Gastrocnemius medialis (tissue), 4 donors: ENCODE results near the gene SDHAF3. TPM values are rescaled to one million over a fixed set of nuclear protein-coding genes. Genes with fewer than 3 reads are reported as not detected.

Experiments used
- ATAC-seq, 2 donors: fragments of 150-250 bp; one replicate each; pipeline ENCODE4 v1.9.1; 2016
- DNase-seq, 2 donors: peaks; one replicate each; pipeline ENCODE4 v3.0.0-alpha.2; 2019
- H3K27ac ChIP-seq, 4 donors: fragments of 200-600 bp; sonication (generic); 1 replicate in 1 of 4; 2 replicates in 3 of 4; pipeline ENCODE4 v1.5.1; 2016 to 2018; ENCODE audit warnings: mild to moderate bottlenecking in 2 of 4, moderate library complexity in 1 of 4
- H3K27me3 ChIP-seq, 3 donors: fragments of 200-600 bp; sonication (generic) in 2 of 3; 1 replicate in 1 of 3; 2 replicates in 2 of 3; pipeline versions ENCODE4 v1.5.1 to v1.6.0; 2016 to 2019; ENCODE audit warnings: mild to moderate bottlenecking in 1 of 3, moderate library complexity in 1 of 3
- H3K36me3 ChIP-seq, 2 donors: fragments of 200-600 bp; sonication (generic) in 1 of 2; one replicate each; pipeline ENCODE4 v1.5.1; 2017 to 2018
- H3K4me1 ChIP-seq, 2 donors: fragments of 200-600 bp; sonication (generic) in 1 of 2; one replicate each; pipeline ENCODE4 v1.5.1; 2016 to 2017; ENCODE audit warnings: mild to moderate bottlenecking in 2 of 2
- H3K4me3 ChIP-seq, 4 donors: fragments of 200-600 bp; sonication (generic) in 3 of 4; 1 replicate in 1 of 4; 2 replicates in 3 of 4; pipeline ENCODE4 v1.5.1; 2016 to 2019; ENCODE audit warnings: mild to moderate bottlenecking in 2 of 4
- H3K9me3 ChIP-seq, 3 donors: fragments of 200-600 bp; sonication (generic) in 2 of 3; 1 replicate in 1 of 3; 2 replicates in 2 of 3; pipeline ENCODE4 v1.5.1; 2016 to 2019
- CTCF ChIP-seq, 5 experiments: fragments of 450-650 bp in 3 of 5; fragments of 200-600 bp in 2 of 5; sonication (generic) in 2 of 5; IDR thresholded peaks in 4 of 5; conservative IDR thresholded peaks in 1 of 5; 1 replicate in 4 of 5; 2 replicates in 1 of 5; pipeline ENCODE4 v1.5.1; 2016 to 2019; ENCODE audit warnings: antibody characterized with exemption in 5 of 5, mild to moderate bottlenecking in 3 of 5, moderate library complexity in 3 of 5
- POLR2A ChIP-seq, 2 donors: fragments of 450-650 bp; IDR thresholded peaks; one replicate each; pipeline ENCODE4 v1.6.1; 2017; ENCODE audit warnings: antibody characterized with exemption in 2 of 2, mild to moderate bottlenecking in 2 of 2, moderate library complexity in 2 of 2
- in situ Hi-C, 4 donors: fragments of 200-750 bp; cut with MboI; loops; one replicate each; pipeline versions ENCODE4 v1.15.0 to v1.8.0; 2017; ENCODE audit warnings: low sequenced_read_pairs in 4 of 4
- intact Hi-C: fragments of 100-400 bp; cut with DNase I; formaldehyde crosslinking; loops from one replicate; pipeline ENCODE4 v1.15.1; 2023; ENCODE audit warnings: low total_unique reads
- total RNA-seq, 4 donors: library from RNA; depleted of rRNA; stranded (reverse); fragments of >200 nt; gene quantifications; one replicate each; pipeline versions ENCODE4 v1.1.0 to v1.2.3, GENCODE V29; 2016

Gene SDHAF3
- total RNA-seq, 4 donors from 2014 or later = 3.9 to 12.4 (median 6.4) TPM

- in situ Hi-C loops (no loop called here), intact Hi-C loops (no loop called here)
- TF ChIP-seq POLR2A (IDR thresholded peaks at IDR 0.05) (no peak), CTCF (IDR thresholded peaks at IDR 0.05 in 4 of 5, conservative IDR thresholded peaks at IDR 0.05 in 1 of 5) (no peak)
- no peaks in the 10 kb centered on the region for H3K36me3 ChIP-seq
- no peaks in the 10 kb centered on the region for H3K4me1 ChIP-seq
- ATAC-seq (no peak), DNase-seq (no peak)
- H3K4me3 ChIP-seq = no peak overlapping the region
- no peaks in the 10 kb centered on the region for H3K9me3 ChIP-seq
- H3K27ac ChIP-seq = no peak overlapping the region
- H3K27me3 ChIP-seq = no peaks in the 10 kb centered on the region
Measured at GRCh38 chr7:97198596-97198995, 81.1 kb downstream of the SDHAF3 start.

GRCh38 chr7:97200018-97200417, 82.5 kb downstream of the SDHAF3 start:
- Histone ChIP-seq H3K36me3 (no peaks in the 10 kb centered on the region), H3K4me1 (no peaks in the 10 kb centered on the region), H3K4me3 (no peak overlapping the region), H3K27ac (no peak overlapping the region), H3K27me3 (no peaks in the 10 kb centered on the region), H3K9me3 (no peaks in the 10 kb centered on the region)
- in situ Hi-C loops = no loop called here
- ATAC-seq = no peak
- intact Hi-C loops = no loop called here
- TF ChIP-seq POLR2A (IDR thresholded peaks at IDR 0.05) = no peak
- no peak for TF ChIP-seq CTCF (IDR thresholded peaks at IDR 0.05 in 4 of 5, conservative IDR thresholded peaks at IDR 0.05 in 1 of 5)
- DNase-seq = no peak

- H3K4me1 ChIP-seq = no peaks in the 10 kb centered on the region
- H3K27me3 ChIP-seq = no peaks in the 10 kb centered on the region
- H3K27ac ChIP-seq = no peak overlapping the region
- no peak for ATAC-seq
- TF ChIP-seq CTCF (IDR thresholded peaks at IDR 0.05 in 4 of 5, conservative IDR thresholded peaks at IDR 0.05 in 1 of 5) (no peak), POLR2A (IDR thresholded peaks at IDR 0.05) (no peak)
- no peak for DNase-seq
- no peaks in the 10 kb centered on the region for H3K36me3 ChIP-seq
- intact Hi-C loops (no loop called here), in situ Hi-C loops (no loop called here)
- no peak overlapping the region for H3K4me3 ChIP-seq
- H3K9me3 ChIP-seq = no peaks in the 10 kb centered on the region
Measured at GRCh38 chr7:97203957-97204356, 86.5 kb downstream of the SDHAF3 start.

- Histone ChIP-seq H3K36me3 (no peaks in the 10 kb centered on the region), H3K27ac (no peak overlapping the region), H3K9me3 (no peaks in the 10 kb centered on the region), H3K4me1 (no peaks in the 10 kb centered on the region), H3K27me3 (no peaks in the 10 kb centered on the region), H3K4me3 (no peak overlapping the region)
- ATAC-seq (no peak), DNase-seq (no peak)
- no peak for TF ChIP-seq POLR2A (IDR thresholded peaks at IDR 0.05)
- TF ChIP-seq CTCF (IDR thresholded peaks at IDR 0.05 in 4 of 5, conservative IDR thresholded peaks at IDR 0.05 in 1 of 5) = no peak
- intact Hi-C loops = no loop called here
- in situ Hi-C loops = no loop called here
Measured at GRCh38 chr7:97204821-97205220, 87.3 kb downstream of the SDHAF3 start.

- Histone ChIP-seq H3K27me3 (no peaks in the 10 kb centered on the region), H3K36me3 (no peaks in the 10 kb centered on the region), H3K4me1 (no peaks in the 10 kb centered on the region), H3K9me3 (no peaks in the 10 kb centered on the region), H3K4me3 (no peak overlapping the region), H3K27ac (no peak overlapping the region)
- intact Hi-C loops = no loop called here
- no peak for DNase-seq
- in situ Hi-C loops = no loop called here
- ATAC-seq = no peak
- TF ChIP-seq CTCF (IDR thresholded peaks at IDR 0.05 in 4 of 5, conservative IDR thresholded peaks at IDR 0.05 in 1 of 5) (no peak), POLR2A (IDR thresholded peaks at IDR 0.05) (no peak)
Measured at GRCh38 chr7:97215556-97215955, 98.1 kb downstream of the SDHAF3 start.
